WERI-Rb-1 (cell line): Measurements from ENCODE around the gene AGBL1.
"Not testable (repeated sequence)": the region's sequence is repeated elsewhere in the genome, so short reads cannot be mapped to it uniquely, and the experiment has no call there.

Experiments
- DNase-seq: peaks from one replicate; pipeline ENCODE4 v3.0.0-alpha.2; 2020
- H3K27ac ChIP-seq: fragments of 250-450 bp; sonication (Bioruptor Pico); 2 replicates; pipeline ENCODE4 v1.5.1; 2020; ENCODE audit warnings: mild to moderate bottlenecking, moderate library complexity
- H3K27me3 ChIP-seq: fragments of 250-450 bp; sonication (Bioruptor Pico); 2 replicates; pipeline ENCODE4 v1.5.1; 2021; ENCODE audit warnings: mild to moderate bottlenecking, low read depth, moderate library complexity; ENCODE audit not compliant: insufficient read depth, severe bottlenecking
- H3K36me3 ChIP-seq: fragments of 250-450 bp; sonication (Bioruptor Pico); 2 replicates; pipeline ENCODE4 v1.5.1; 2020; ENCODE audit warnings: mild to moderate bottlenecking, moderate library complexity
- H3K4me3 ChIP-seq: 2 replicates; pipeline ENCODE4 v1.5.1; 2011; ENCODE audit warnings: low read depth, mild to moderate bottlenecking, control low read depth, low read length
- H3K9me3 ChIP-seq: fragments of 250-450 bp; sonication (Bioruptor Pico); 2 replicates; pipeline ENCODE4 v1.5.1; 2021; ENCODE audit warnings: mild to moderate bottlenecking, moderate library complexity; ENCODE audit not compliant: severe bottlenecking
- CTCF ChIP-seq: IDR thresholded peaks from 2 replicates; pipeline ENCODE4 v1.5.1; 2011; ENCODE audit warnings: low read depth, mild to moderate bottlenecking, control low read depth, inconsistent platforms, low read length

AGBL1 gene

GRCh38 chr15:87033056-87033455 lies 953.4 kb downstream of the AGBL1 start:
- Histone ChIP-seq H3K27me3 (no peaks in the 10 kb centered on the region), H3K36me3 (no peaks in the 10 kb centered on the region), H3K9me3 (no peaks in the 10 kb centered on the region), H3K4me3 (no peak overlapping the region), H3K27ac (no peak overlapping the region)
- peak; percentile 34; the same call in 1 of the 2 replicates for TF ChIP-seq CTCF
- DNase-seq = peak; percentile 35

- H3K27ac ChIP-seq = no peak overlapping the region
- no peak overlapping the region for H3K4me3 ChIP-seq
- H3K36me3 ChIP-seq = no peaks in the 10 kb centered on the region
- no peaks in the 10 kb centered on the region for H3K27me3 ChIP-seq
- DNase-seq = no peak
- no peak for TF ChIP-seq CTCF
- no peaks in the 10 kb centered on the region for H3K9me3 ChIP-seq
Measured at GRCh38 chr15:87034886-87035285, 955.2 kb downstream of the AGBL1 start.

- H3K9me3 ChIP-seq = no peaks in the 10 kb centered on the region
- no peak for DNase-seq
- TF ChIP-seq CTCF = no peak
- no peak overlapping the region for H3K27ac ChIP-seq
- no peak overlapping the region for H3K4me3 ChIP-seq
- no peaks in the 10 kb centered on the region for H3K27me3 ChIP-seq
- no peaks in the 10 kb centered on the region for H3K36me3 ChIP-seq
Measured at GRCh38 chr15:87038404-87038803, 958.7 kb downstream of the AGBL1 start.

- H3K4me3 ChIP-seq, H3K27me3 ChIP-seq, H3K9me3 ChIP-seq, H3K36me3 ChIP-seq, DNase-seq, H3K27ac ChIP-seq: not testable (repeated sequence)
Measured at GRCh38 chr15:87042619-87043018, 962.9 kb downstream of the AGBL1 start.

GRCh38 chr15:87045746-87046145 lies 966.1 kb downstream of the AGBL1 start:
- no peak for TF ChIP-seq CTCF
- Histone ChIP-seq H3K9me3 (no peaks in the 10 kb centered on the region), H3K36me3 (no peaks in the 10 kb centered on the region), H3K4me3 (no peak overlapping the region), H3K27ac (no peak overlapping the region), H3K27me3 (no peaks in the 10 kb centered on the region)
- DNase-seq = no peak

GRCh38 chr15:87047203-87047965 lies 967.7 kb downstream of the AGBL1 start:
- no peak overlapping the region for H3K27ac ChIP-seq
- TF ChIP-seq CTCF = no peak
- H3K9me3 ChIP-seq = no peaks in the 10 kb centered on the region

More at GRCh38 chr15:87047203-87047965, 967.7 kb downstream of the AGBL1 start:
- Histone ChIP-seq H3K4me3 (no peak overlapping the region), H3K27me3 (no peaks in the 10 kb centered on the region), H3K36me3 (no peaks in the 10 kb centered on the region)
- no peak for DNase-seq
